Effector memory CD4-positive, alpha-beta T cell (primary cell): ENCODE results near the gene GPATCH2L.

Experiments
- DNase-seq, 3 donors: peaks; one replicate each; pipeline ENCODE4 v3.0.0-alpha.2; 2020
- H3K27ac ChIP-seq: 2 replicates; pipeline ENCODE4 v1.7.0; 2013; ENCODE audit warnings: mild to moderate bottlenecking, low read length, moderate library complexity; ENCODE audit not compliant: insufficient read depth, poor library complexity, severe bottlenecking
- H3K27me3 ChIP-seq: replicated peaks from 2 replicates; pipeline ENCODE4 v1.7.0; 2013; ENCODE audit warnings: mild to moderate bottlenecking, low read length; ENCODE audit not compliant: insufficient read depth, control insufficient read depth, poor library complexity, severe bottlenecking
- H3K36me3 ChIP-seq: 2 replicates; pipeline ENCODE4 v1.7.0; 2013; ENCODE audit warnings: mild to moderate bottlenecking, low read length, moderate library complexity; ENCODE audit not compliant: control insufficient read depth, insufficient read depth
- H3K4me1 ChIP-seq: 2 replicates; pipeline ENCODE4 v1.7.0; 2013; ENCODE audit warnings: low read length, mild to moderate bottlenecking; ENCODE audit not compliant: control insufficient read depth, insufficient read depth, poor library complexity, severe bottlenecking
- H3K4me3 ChIP-seq: 2 replicates; pipeline ENCODE4 v1.7.0; 2013; ENCODE audit warnings: low read length, low read depth, mild to moderate bottlenecking; ENCODE audit not compliant: insufficient read depth, poor library complexity, severe bottlenecking
- H3K9me3 ChIP-seq: 2 replicates; pipeline ENCODE4 v1.7.0; 2013; ENCODE audit warnings: mild to moderate bottlenecking, low read length, moderate library complexity; ENCODE audit not compliant: control insufficient read depth

GPATCH2L gene

DNA sequence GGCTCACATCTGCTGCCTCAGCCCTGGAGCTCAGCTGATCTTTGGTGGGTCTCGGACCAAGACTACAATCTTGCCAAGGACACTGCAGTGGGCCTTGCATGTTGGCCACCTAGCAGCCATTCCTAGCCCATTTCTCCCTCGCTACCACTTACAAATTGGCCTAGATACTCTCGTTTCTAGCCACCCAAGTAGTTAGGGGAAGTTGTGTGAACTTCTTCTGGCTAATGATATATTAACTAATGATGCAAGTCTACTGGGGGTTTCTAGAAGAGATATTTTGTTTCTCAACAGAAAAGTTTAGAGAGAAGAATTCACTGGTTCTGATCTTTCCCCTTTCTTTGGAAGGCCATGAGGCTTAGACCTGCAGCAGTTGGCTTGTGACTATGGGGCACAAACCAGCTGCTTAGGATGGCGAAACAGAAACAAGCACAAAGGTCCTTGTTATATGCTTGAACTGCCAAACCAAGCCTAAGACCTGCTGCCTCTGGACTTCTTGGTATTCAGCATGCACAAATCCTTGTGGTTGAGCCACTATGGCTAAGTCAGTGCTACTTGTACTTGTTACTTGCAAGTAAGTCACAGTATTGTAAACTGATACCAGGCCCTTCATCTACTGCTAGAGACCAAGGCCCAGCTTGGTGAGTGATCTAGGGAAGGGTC lies 30.5 kb upstream of the GPATCH2L start:
- H3K27ac ChIP-seq: no peak overlapping the region
- H3K36me3 ChIP-seq: no peaks in the 10 kb centered on the region
- H3K9me3 ChIP-seq: no peaks in the 10 kb centered on the region
- no peaks in the 10 kb centered on the region for H3K4me1 ChIP-seq
- no peak for DNase-seq
- H3K4me3 ChIP-seq: no peak overlapping the region
- H3K27me3 ChIP-seq: no peaks in the 10 kb centered on the region

DNA sequence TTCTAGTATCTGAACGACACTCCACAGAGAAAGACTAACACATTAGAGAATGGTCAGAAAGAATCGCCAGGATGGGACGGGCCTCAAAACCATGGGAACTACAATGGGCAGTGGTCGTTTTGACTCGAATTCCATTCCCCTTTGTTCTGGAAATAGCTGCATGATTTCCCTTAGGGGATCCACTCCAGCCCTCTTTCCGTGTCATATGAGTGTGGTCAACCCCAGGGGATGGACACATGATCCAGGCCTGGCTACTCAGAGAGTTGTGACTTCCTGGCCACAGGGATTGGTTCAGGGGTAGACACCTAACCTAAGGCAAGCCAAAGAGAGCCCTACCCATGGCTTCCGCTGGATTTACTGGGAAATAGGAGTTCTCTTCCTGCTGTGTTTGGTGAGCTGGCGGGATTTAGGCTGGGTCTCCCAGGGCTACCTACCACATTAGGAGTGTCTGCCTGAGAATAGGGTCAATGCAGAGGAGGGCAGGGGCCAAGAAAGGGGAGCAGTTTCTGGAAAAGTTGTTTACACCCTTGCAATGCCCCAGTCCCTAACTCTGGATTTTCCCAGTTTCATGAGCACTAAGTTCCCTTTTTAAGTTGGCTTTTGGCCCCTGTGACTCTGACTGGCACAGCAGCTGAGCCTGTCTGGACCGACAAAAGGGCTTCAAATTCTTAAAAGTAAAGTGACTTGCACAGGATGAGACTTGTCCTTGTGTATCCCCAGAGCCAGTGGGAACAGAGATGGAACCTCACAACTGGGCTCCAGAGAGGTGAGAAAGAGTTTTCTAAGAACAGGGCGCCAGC lies 28.1 kb upstream of the GPATCH2L start:
- DNase-seq: no peak
- Histone ChIP-seq H3K27me3 (no peaks in the 10 kb centered on the region), H3K4me3 (no peak overlapping the region), H3K4me1 (no peaks in the 10 kb centered on the region), H3K9me3 (no peaks in the 10 kb centered on the region), H3K36me3 (no peaks in the 10 kb centered on the region), H3K27ac (no peak overlapping the region)

- no peaks in the 10 kb centered on the region for H3K36me3 ChIP-seq
- no peak for DNase-seq
- H3K4me1 ChIP-seq: no peaks in the 10 kb centered on the region
- H3K27me3 ChIP-seq: no peaks in the 10 kb centered on the region
- no peak overlapping the region for H3K27ac ChIP-seq
- no peaks in the 10 kb centered on the region for H3K9me3 ChIP-seq
- no peak overlapping the region for H3K4me3 ChIP-seq
Measured at GRCh38 chr14:76125511-76125910, 26.2 kb upstream of the GPATCH2L start.

- H3K4me1 ChIP-seq: no peaks in the 10 kb centered on the region
- no peaks in the 10 kb centered on the region for H3K36me3 ChIP-seq
- no peak overlapping the region for H3K4me3 ChIP-seq
- no peak overlapping the region for H3K27ac ChIP-seq
- no peaks in the 10 kb centered on the region for H3K27me3 ChIP-seq
- DNase-seq: no peak
- no peaks in the 10 kb centered on the region for H3K9me3 ChIP-seq
Measured at GRCh38 chr14:76126076-76126475, 25.6 kb upstream of the GPATCH2L start.

GRCh38 chr14:76129851-76130576 lies 21.7 kb upstream of the GPATCH2L start:
- Histone ChIP-seq H3K9me3 (no peaks in the 10 kb centered on the region), H3K27ac (no peak overlapping the region), H3K27me3 (no peaks in the 10 kb centered on the region), H3K4me3 (no peak overlapping the region), H3K36me3 (no peaks in the 10 kb centered on the region), H3K4me1 (no peaks in the 10 kb centered on the region)
- no peak for DNase-seq

GRCh38 chr14:76131071-76131965 lies 20.4 kb upstream of the GPATCH2L start:
- Histone ChIP-seq H3K27me3 (peaks cover 3% of the 10 kb centered on the region), H3K4me3 (no peak overlapping the region), H3K36me3 (no peaks in the 10 kb centered on the region), H3K4me1 (no peaks in the 10 kb centered on the region), H3K9me3 (no peaks in the 10 kb centered on the region), H3K27ac (no peak overlapping the region)
- no peak for DNase-seq

DNA sequence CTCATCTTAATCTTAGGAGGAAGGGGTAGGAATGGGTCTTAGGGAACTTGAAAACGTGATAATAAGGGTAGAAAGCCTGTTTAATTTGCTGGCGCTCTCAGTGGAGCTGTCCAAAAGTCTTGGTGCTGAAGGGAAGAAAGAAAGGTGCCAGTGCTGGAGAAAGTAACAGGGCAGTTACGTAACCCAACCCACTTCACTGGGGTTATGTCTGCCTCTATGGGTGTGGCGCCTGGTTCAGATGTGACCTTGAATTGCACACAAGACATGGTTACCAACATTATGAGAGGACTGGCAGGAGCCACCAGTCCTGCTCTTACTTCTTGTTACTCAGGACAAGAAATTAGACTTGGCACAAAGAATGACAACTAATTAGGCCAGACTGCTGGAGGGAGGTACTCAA lies 18.6 kb upstream of the GPATCH2L start:
- Histone ChIP-seq H3K27ac (no peak overlapping the region), H3K27me3 (peaks cover 8% of the 10 kb centered on the region), H3K4me3 (no peak overlapping the region), H3K4me1 (no peaks in the 10 kb centered on the region), H3K36me3 (no peaks in the 10 kb centered on the region), H3K9me3 (no peaks in the 10 kb centered on the region)
- DNase-seq: no peak

GRCh38 chr14:76134231-76134630 lies 17.5 kb upstream of the GPATCH2L start:
- DNase-seq: no peak
- no peak overlapping the region for H3K4me3 ChIP-seq
- no peak overlapping the region for H3K27ac ChIP-seq
- H3K27me3 ChIP-seq: peaks cover 8% of the 10 kb centered on the region
- H3K4me1 ChIP-seq: no peaks in the 10 kb centered on the region
- no peaks in the 10 kb centered on the region for H3K36me3 ChIP-seq
- no peaks in the 10 kb centered on the region for H3K9me3 ChIP-seq

- H3K9me3 ChIP-seq: no peaks in the 10 kb centered on the region
- no peak overlapping the region for H3K4me3 ChIP-seq
- DNase-seq: no peak
- no peak overlapping the region for H3K27ac ChIP-seq
- peaks cover 8% of the 10 kb centered on the region for H3K27me3 ChIP-seq
- H3K4me1 ChIP-seq: no peaks in the 10 kb centered on the region
- H3K36me3 ChIP-seq: no peaks in the 10 kb centered on the region
Measured at GRCh38 chr14:76135722-76136121, 16.0 kb upstream of the GPATCH2L start.
